Measurements from ENCODE around the gene CEP83. TPM values are rescaled to one million over a fixed set of nuclear protein-coding genes. Genes with fewer than 3 reads are reported as not detected.

CEP83 gene
- total and polyA plus RNA-seq, 9 of the 15 experiments (the other 6 are each of a cell fraction or from before 2014, with no cell fraction given), result 5.3 to 40.5 (median 31.3) TPM

DNA sequence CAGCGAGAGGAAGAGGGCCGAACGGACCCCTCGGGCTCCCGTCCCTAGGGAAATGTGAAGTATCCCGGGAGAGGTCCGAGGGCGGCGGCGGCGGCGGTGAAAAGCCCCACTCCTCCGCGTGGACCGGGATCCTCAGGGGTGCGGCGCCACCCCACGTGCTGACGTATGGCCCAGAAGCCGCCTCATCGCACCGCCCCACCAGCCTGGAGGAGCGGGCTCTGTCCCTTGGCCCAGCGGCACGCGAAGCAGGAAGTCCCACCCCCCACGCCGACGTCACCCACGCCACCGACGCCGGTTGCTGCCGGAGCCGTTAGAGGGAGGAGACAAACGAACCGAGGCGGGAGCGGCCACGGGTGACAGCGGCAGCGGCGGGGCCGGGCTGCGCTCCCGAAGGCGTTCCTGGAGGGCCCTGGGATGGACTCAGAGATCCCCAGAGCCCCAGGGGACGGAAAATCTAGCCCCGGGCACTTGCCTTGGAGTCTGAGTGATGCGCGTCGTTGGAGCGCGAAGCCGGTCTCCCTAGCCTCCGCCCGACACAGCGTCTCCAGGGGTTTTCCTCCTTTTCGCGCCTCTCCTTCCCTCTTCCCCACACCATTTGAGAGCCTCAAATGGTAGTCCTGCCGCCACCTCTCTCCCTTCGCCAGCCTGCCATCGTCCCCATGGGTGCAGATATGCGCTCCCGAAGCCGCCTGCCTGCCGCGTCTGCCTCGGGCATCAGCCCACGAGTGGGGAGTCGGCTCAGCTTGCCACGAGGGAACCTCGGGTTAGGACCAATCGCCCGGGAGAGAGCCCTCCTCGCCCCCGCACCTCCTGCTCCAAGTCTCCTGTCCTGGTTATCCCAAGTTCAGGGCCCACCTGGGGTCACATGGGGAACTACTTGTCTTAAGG is at the start of gene CEP83 (continued):
- TF ChIP-seq, protein P1, sequence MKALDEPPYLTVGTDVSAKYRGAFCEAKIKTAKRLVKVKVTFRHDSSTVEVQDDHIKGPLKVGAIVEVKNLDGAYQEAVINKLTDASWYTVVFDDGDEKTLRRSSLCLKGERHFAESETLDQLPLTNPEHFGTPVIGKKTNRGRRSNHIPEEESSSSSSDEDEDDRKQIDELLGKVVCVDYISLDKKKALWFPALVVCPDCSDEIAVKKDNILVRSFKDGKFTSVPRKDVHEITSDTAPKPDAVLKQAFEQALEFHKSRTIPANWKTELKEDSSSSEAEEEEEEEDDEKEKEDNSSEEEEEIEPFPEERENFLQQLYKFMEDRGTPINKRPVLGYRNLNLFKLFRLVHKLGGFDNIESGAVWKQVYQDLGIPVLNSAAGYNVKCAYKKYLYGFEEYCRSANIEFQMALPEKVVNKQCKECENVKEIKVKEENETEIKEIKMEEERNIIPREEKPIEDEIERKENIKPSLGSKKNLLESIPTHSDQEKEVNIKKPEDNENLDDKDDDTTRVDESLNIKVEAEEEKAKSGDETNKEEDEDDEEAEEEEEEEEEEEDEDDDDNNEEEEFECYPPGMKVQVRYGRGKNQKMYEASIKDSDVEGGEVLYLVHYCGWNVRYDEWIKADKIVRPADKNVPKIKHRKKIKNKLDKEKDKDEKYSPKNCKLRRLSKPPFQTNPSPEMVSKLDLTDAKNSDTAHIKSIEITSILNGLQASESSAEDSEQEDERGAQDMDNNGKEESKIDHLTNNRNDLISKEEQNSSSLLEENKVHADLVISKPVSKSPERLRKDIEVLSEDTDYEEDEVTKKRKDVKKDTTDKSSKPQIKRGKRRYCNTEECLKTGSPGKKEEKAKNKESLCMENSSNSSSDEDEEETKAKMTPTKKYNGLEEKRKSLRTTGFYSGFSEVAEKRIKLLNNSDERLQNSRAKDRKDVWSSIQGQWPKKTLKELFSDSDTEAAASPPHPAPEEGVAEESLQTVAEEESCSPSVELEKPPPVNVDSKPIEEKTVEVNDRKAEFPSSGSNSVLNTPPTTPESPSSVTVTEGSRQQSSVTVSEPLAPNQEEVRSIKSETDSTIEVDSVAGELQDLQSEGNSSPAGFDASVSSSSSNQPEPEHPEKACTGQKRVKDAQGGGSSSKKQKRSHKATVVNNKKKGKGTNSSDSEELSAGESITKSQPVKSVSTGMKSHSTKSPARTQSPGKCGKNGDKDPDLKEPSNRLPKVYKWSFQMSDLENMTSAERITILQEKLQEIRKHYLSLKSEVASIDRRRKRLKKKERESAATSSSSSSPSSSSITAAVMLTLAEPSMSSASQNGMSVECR (CRISPR knock-in tag; IDR thresholded peaks at IDR 0.05), result peak; percentile 67; the same call in 1 of the 2 replicates
- TF ChIP-seq, protein P2, sequence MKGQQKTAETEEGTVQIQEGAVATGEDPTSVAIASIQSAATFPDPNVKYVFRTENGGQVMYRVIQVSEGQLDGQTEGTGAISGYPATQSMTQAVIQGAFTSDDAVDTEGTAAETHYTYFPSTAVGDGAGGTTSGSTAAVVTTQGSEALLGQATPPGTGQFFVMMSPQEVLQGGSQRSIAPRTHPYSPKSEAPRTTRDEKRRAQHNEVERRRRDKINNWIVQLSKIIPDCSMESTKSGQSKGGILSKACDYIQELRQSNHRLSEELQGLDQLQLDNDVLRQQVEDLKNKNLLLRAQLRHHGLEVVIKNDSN (CRISPR knock-in tag; IDR thresholded peaks at IDR 0.05), result peak; percentile 82
- TF ChIP-seq NCOA1 (IDR thresholded peaks at IDR 0.05; ENCODE audit: low read depth) (0 out of 2 replicates have a peak, but pooled peaks have one; percentile 20), GATAD2B (IDR thresholded peaks at IDR 0.05; ENCODE audit: borderline replicate concordance) (peak; percentile 90), PML (IDR thresholded peaks at IDR 0.05; ENCODE audit: low read length) (peak; percentile 73; the same call in 1 of the 2 replicates), POLR2AphosphoS5 (IDR thresholded peaks at IDR 0.05; ENCODE audit: control insufficient read depth, insufficient read depth, low read depth, low read length) (peak; percentile 82), JUN (IDR thresholded peaks at IDR 0.05; ENCODE audit: borderline replicate concordance, low read depth, low read length) (no peak; the same call in 1 of the 2 replicates), JUN (CRISPR knock-in tag; IDR thresholded peaks at IDR 0.05; ENCODE audit: borderline replicate concordance) (peak; percentile 89; the same call in 1 of the 2 replicates), PHF8 (IDR thresholded peaks at IDR 0.05; ENCODE audit: borderline replicate concordance, low read length) (peak; percentile 95), MAFF (IDR thresholded peaks at IDR 0.05; ENCODE audit: low read length) (no peak), RB1 (IDR thresholded peaks at IDR 0.05; ENCODE audit: low read depth) (peak; percentile 69), SRSF1 (IDR thresholded peaks at IDR 0.05; ENCODE audit: low read depth, low read length) (no peak), HDAC2 (IDR thresholded peaks at IDR 0.05) (peak; percentile 78; the same call in 1 of the 2 replicates), CREB1 (IDR thresholded peaks at IDR 0.05) (peak; percentile 90), CREB1 (CRISPR knock-in tag; IDR thresholded peaks at IDR 0.05) (peak; percentile 93), ZNF263 (CRISPR knock-in tag; IDR thresholded peaks at IDR 0.05; ENCODE audit: borderline replicate concordance) (peak; percentile 45; the same call in 1 of the 2 replicates), NCOA6 (IDR thresholded peaks at IDR 0.05) (peak; percentile 80), PRPF4 (IDR thresholded peaks at IDR 0.05; ENCODE audit: insufficient read depth, low read depth, low read length, poor library complexity, severe bottlenecking) (peak; percentile 32)
- TF ChIP-seq, protein P3, sequence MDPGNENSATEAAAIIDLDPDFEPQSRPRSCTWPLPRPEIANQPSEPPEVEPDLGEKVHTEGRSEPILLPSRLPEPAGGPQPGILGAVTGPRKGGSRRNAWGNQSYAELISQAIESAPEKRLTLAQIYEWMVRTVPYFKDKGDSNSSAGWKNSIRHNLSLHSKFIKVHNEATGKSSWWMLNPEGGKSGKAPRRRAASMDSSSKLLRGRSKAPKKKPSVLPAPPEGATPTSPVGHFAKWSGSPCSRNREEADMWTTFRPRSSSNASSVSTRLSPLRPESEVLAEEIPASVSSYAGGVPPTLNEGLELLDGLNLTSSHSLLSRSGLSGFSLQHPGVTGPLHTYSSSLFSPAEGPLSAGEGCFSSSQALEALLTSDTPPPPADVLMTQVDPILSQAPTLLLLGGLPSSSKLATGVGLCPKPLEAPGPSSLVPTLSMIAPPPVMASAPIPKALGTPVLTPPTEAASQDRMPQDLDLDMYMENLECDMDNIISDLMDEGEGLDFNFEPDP (CRISPR knock-in tag; IDR thresholded peaks at IDR 0.05), result no peak
- TF ChIP-seq, protein P4, sequence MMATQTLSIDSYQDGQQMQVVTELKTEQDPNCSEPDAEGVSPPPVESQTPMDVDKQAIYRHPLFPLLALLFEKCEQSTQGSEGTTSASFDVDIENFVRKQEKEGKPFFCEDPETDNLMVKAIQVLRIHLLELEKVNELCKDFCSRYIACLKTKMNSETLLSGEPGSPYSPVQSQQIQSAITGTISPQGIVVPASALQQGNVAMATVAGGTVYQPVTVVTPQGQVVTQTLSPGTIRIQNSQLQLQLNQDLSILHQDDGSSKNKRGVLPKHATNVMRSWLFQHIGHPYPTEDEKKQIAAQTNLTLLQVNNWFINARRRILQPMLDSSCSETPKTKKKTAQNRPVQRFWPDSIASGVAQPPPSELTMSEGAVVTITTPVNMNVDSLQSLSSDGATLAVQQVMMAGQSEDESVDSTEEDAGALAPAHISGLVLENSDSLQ (IDR thresholded peaks at IDR 0.05), result peak; percentile 43; the same call in 1 of the 2 replicates

Data from K562 (cell line).